GM21576 (cell line): ENCODE results near the gene LSM4.

Source experiments
- ATAC-seq: cut with Tn5 transposase; IDR thresholded peaks from one replicate; pipeline ENCODE4 v1.9.1; 2021; ENCODE audit warnings: mild to moderate bottlenecking, moderate library complexity; ENCODE audit not compliant: unreplicated experiment

Gene LSM4

GRCh38 chr19:18257503-18258470, 65.1 kb downstream of the LSM4 start:
- ATAC-seq = no peak
